Activated B cell treated with CpG ODN at 0.5 μM for 24 hours (primary cell): Measurements from ENCODE around the gene SIPA1L3. TPM values are rescaled to one million over a fixed set of nuclear protein-coding genes. Genes with fewer than 3 reads are reported as not detected.

ENCODE experiments used
- ATAC-seq: fragments of 200-7000 bp; cut with Tn5 transposase; one replicate; pipeline ENCODE4 v1.10.0; 2021; ENCODE audit warnings: low read depth, mild to moderate bottlenecking, moderate library complexity
- CTCF ChIA-PET: fragments of 350-600 bp; sonication (Branson Sonifier 250); formaldehyde crosslinking; loops from one replicate; lab custom pipeline; 2021; ENCODE audit warnings: antibody characterized with exemption; lab: Charles Lee
- POLR2A ChIA-PET: fragments of 350-600 bp; sonication (Branson Sonifier 250); formaldehyde crosslinking; loops from one replicate; lab custom pipeline; 2021; ENCODE audit warnings: antibody characterized with exemption; lab: Charles Lee
- DNase-seq: peaks from one replicate; pipeline ENCODE4 v3.0.0; 2022
- H3K27ac Mint-ChIP-seq: one replicate; pipeline ENCODE4 v1.8.0; 2020; ENCODE audit warnings: mixed read lengths
- H3K27me3 Mint-ChIP-seq: one replicate; pipeline ENCODE4 v1.8.0; 2021; ENCODE audit warnings: mixed read lengths
- H3K36me3 Mint-ChIP-seq: one replicate; pipeline ENCODE4 v1.8.0; 2021; ENCODE audit warnings: low read depth, mixed read lengths
- H3K4me1 Mint-ChIP-seq: one replicate; pipeline ENCODE4 v1.8.0; 2021; ENCODE audit warnings: mixed read lengths
- H3K4me3 Mint-ChIP-seq: one replicate; pipeline ENCODE4 v1.8.0; 2020; ENCODE audit warnings: mild to moderate bottlenecking, mixed read lengths
- H3K9me3 Mint-ChIP-seq: one replicate; pipeline ENCODE4 v1.8.0; 2020; ENCODE audit warnings: mixed read lengths
- CTCF ChIP-seq: fragments of 200-600 bp; IDR thresholded peaks from one replicate; pipeline ENCODE4 v1.8.0; 2022; ENCODE audit warnings: antibody characterized with exemption, mild to moderate bottlenecking
- intact Hi-C: fragments of 100-400 bp; cut with micrococcal nuclease; formaldehyde crosslinking; loops from one replicate; pipeline ENCODE4 v1.15.1; 2024
- total RNA-seq: library from RNA; stranded (reverse); gene quantifications from 2 replicates; pipeline ENCODE4 v1.2.3, GENCODE V29; 2022

The SIPA1L3 gene
- total RNA-seq, 1 donor from 2014 or later, result 145 TPM

DNA sequence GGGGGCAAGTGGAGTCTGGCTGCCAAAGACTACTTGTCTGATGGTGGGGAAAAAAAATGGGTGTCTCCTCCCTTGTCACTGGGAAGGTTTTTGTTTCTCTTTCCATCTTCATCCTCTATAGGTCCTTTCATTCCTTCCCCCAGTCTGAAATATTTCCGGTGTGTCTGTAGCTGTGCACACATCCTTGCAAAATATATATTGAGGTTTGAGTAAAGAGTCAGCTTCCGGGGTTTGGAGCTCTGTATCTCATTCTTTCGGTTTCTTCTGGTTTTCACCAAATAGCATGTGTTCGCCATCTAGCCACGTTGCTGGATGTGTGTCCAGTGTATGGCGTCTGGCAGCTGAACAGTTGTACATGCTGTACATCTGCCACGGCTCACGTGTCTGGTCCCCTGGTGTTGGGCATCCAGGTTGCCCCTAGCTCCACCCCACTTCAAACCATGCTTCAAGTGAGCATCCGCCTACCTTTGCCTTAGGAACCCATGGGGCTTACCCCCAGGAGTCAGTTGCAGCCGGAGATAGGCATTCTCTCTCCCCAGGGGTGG, 142.2 kb downstream of the SIPA1L3 start:
- peak overlapping the region; percentile 99 for H3K27ac Mint-ChIP-seq
- CTCF ChIA-PET, result interaction anchor here (0.6 to 6.7 kb wide), 16 partner anchors 10 to 184 kb away, joined by 3 to 77 read pairs (median 5); partner anchors contain the start of genes SIPA1L3 and WDR87
- DNase-seq (peak; percentile 55), ATAC-seq (peak; percentile 37)
- H3K4me3 Mint-ChIP-seq, result peak overlapping the region; percentile 79
- H3K36me3 Mint-ChIP-seq, result peaks cover 2% of the 10 kb centered on the region
- no peaks in the 10 kb centered on the region for H3K9me3 Mint-ChIP-seq
- peaks cover 75% of the 10 kb centered on the region for H3K4me1 Mint-ChIP-seq
- POLR2A ChIA-PET, result interaction anchor here (0.6 to 9.6 kb wide), 29 partner anchors 10 to 147 kb away, joined by 3 to 192 read pairs (median 10); partner anchors contain the start of genes SIPA1L3 and WDR87
- TF ChIP-seq CTCF, result no peak
- intact Hi-C loops, result loop anchor here (1.0 to 5.0 kb wide), 5 partner anchors 31 to 288 kb away; partner anchors contain the start of gene CATSPERG
- H3K27me3 Mint-ChIP-seq, result no peaks in the 10 kb centered on the region

DNA sequence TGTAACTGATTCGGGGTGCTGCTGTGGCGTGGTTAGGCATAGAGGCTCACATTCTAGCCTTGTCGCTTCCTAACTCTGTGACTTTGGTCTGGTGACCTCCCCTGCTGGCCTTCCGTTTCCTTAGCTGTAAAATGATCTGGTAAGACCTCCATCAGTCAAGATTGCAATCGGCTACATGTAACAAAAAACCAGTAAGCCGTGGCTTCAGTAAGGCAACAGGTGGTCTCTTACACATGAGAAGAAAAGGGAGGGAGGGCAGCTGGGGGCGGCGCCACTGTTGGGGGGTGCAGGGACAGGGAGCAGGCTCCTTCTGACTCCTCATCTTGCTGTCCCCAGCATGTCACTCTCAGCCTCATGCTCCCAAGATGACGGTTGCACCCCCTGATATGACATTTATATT, 148.0 kb downstream of the SIPA1L3 start:
- H3K4me3 Mint-ChIP-seq, result no peak overlapping the region
- H3K27me3 Mint-ChIP-seq, result no peaks in the 10 kb centered on the region
- H3K27ac Mint-ChIP-seq, result peak overlapping the region; percentile 63
- ChIA-PET CTCF (interaction anchor here (1.8 kb wide), 1 partner anchor 153 kb away, joined by 6 read pairs; no protein-coding TSS in a partner anchor), POLR2A (interaction anchor here (0.9 kb wide), 1 partner anchor 10 kb away, joined by 3 read pairs; no protein-coding TSS in a partner anchor)
- intact Hi-C loops, result no loop called here
- DNase-seq (no peak), ATAC-seq (no peak)
- no peaks in the 10 kb centered on the region for H3K9me3 Mint-ChIP-seq
- H3K4me1 Mint-ChIP-seq, result peaks cover 52% of the 10 kb centered on the region
- H3K36me3 Mint-ChIP-seq, result peaks cover 23% of the 10 kb centered on the region
- TF ChIP-seq CTCF, result no peak

DNA sequence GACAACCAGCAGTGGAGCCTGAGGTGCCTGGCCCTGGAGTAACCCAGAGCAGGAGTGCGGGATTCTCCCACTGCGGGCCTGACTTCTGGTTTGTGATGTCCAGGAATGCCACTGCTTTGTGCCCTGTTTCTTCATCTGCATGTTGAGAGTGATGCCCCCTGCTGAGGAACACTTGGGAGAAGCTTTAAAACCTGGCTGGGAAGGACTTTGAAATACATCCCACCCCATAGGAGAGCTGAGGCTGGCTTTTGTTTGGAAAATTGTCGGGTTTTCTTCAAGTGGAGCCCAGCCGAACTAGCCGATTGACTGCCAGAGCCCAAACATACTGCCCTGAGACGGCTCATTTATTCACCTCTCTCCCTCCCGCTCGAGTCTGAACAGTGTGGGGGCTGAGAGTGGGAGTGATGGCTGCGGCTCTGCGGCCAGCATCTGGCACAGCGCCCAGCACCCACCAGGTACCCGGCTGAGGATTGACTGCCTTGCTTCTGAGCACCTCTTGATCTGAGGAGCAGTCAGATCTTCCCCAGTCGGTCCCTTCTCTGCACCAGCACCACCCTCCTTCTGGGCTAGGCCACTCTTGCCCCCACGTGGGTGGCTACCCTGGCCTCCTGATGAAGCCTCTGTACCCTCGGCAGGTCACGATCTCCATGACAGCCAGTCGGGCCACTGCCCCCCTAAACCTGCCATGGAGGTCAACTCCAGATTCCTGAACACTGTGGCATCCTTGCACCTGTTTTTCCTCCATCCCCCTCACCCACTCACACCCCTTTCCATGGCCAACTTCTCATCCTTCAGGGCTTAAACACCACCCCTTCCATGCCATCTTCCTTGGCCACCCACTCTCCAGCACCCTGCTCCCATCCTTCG, 148.9 kb downstream of the SIPA1L3 start:
- Mint-ChIP-seq H3K4me1 (peaks cover 50% of the 10 kb centered on the region), H3K4me3 (no peak overlapping the region), H3K27me3 (no peaks in the 10 kb centered on the region), H3K27ac (peak overlapping the region; percentile 12), H3K36me3 (peaks cover 23% of the 10 kb centered on the region), H3K9me3 (no peaks in the 10 kb centered on the region)
- ChIA-PET POLR2A (interaction anchor here (0.9 kb wide), 1 partner anchor 9 kb away, joined by 3 read pairs; no protein-coding TSS in a partner anchor), CTCF (interaction anchor here (1.8 kb wide), 1 partner anchor 154 kb away, joined by 6 read pairs; no protein-coding TSS in a partner anchor)
- intact Hi-C loops, result no loop called here
- no peak for ATAC-seq
- TF ChIP-seq CTCF, result no peak
- DNase-seq, result no peak

DNA sequence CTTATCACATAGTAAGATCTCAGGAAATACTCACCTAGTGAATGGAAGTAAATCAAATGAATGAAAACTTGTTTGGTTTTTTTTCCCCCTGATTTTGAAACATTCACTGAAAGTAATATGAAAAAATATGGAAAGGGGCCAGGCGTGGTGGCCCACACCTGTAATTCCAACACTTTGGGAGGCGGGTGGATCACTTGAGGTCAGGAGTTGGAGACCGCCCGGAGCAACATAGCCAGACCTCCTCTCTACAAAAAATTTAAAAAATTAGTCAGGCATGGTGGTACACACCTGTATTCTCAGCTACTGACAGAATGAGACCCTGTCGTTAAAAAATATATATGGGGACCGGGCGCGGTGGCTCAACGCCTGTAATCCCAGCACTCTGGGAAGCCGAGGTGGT, 149.6 kb downstream of the SIPA1L3 start:
- Mint-ChIP-seq H3K27ac (peak overlapping the region; percentile 5), H3K36me3 (peaks cover 31% of the 10 kb centered on the region), H3K4me1 (peaks cover 53% of the 10 kb centered on the region), H3K4me3 (no peak overlapping the region), H3K27me3 (no peaks in the 10 kb centered on the region), H3K9me3 (no peaks in the 10 kb centered on the region)
- intact Hi-C loops, result no loop called here
- ChIA-PET CTCF (no interaction called here), POLR2A (no interaction called here)
- TF ChIP-seq CTCF, result no peak
- no peak for ATAC-seq
- DNase-seq, result no peak
